HepG2 (cell line): ENCODE measurements around the gene RRAD. TPM values are rescaled to one million over a fixed set of nuclear protein-coding genes. Genes with fewer than 3 reads are reported as not detected.

ENCODE experiments used
- ATRX ChIP-seq: sonication (generic); formaldehyde crosslinking; IDR thresholded peaks from 2 replicates; pipeline ENCODE4 v1.4.0; 2020; ENCODE audit warnings: missing genetic modification reagents, borderline replicate concordance
- CENPX ChIP-seq: sonication (generic); formaldehyde crosslinking; IDR thresholded peaks from 2 replicates; pipeline ENCODE4 v1.9.0; 2021; ENCODE audit warnings: mild to moderate bottlenecking, missing genetic modification reagents, moderate library complexity
- ETV6 ChIP-seq: sonication (generic); formaldehyde crosslinking; conservative IDR thresholded peaks from 2 replicates; pipeline ENCODE4 v1.4.0; 2020; ENCODE audit warnings: missing genetic modification reagents
- KDM5B ChIP-seq: sonication (generic); formaldehyde crosslinking; IDR thresholded peaks from 2 replicates; pipeline ENCODE4 v1.4.0; 2020; ENCODE audit warnings: missing genetic modification reagents, mild to moderate bottlenecking, borderline replicate concordance
- KDM6A ChIP-seq: IDR thresholded peaks from 2 replicates; pipeline ENCODE4 v1.6.1; 2016; ENCODE audit warnings: low read depth
- NKX3-1 ChIP-seq: sonication (generic); formaldehyde crosslinking; IDR thresholded peaks from 2 replicates; pipeline ENCODE4 v1.5.0; 2020; ENCODE audit warnings: missing genetic modification reagents
- NR1H2 ChIP-seq: sonication (generic); formaldehyde crosslinking; IDR thresholded peaks from 2 replicates; pipeline ENCODE4 v1.8.1; 2022; ENCODE audit warnings: low read depth, missing genetic modification reagents, borderline replicate concordance
- PATZ1 ChIP-seq: sonication (generic); formaldehyde crosslinking; IDR thresholded peaks from 2 replicates; pipeline ENCODE4 v1.4.0; 2020; ENCODE audit warnings: missing genetic modification reagents
- PLRG1 ChIP-seq: fragments of 450-650 bp; conservative IDR thresholded peaks from 2 replicates; pipeline ENCODE4 v1.6.1; 2016
- POGZ ChIP-seq: sonication (generic); formaldehyde crosslinking; IDR thresholded peaks from 2 replicates; pipeline ENCODE4 v1.4.0; 2020; ENCODE audit warnings: mild to moderate bottlenecking, missing genetic modification reagents
- SRSF1 ChIP-seq: fragments of 200-400 bp; formaldehyde crosslinking; optimal IDR thresholded peaks from 2 replicates; pipeline ENCODE3; 2017; ENCODE audit warnings: mild to moderate bottlenecking, low read depth, low read length, moderate library complexity
- TFDP2 ChIP-seq: sonication (generic); formaldehyde crosslinking; IDR thresholded peaks from 2 replicates; pipeline ENCODE4 v1.4.0; 2020; ENCODE audit warnings: missing genetic modification reagents
- THAP8 ChIP-seq: sonication (generic); formaldehyde crosslinking; IDR thresholded peaks from 2 replicates; pipeline ENCODE4 v1.5.1; 2020; ENCODE audit warnings: missing genetic modification reagents, mild to moderate bottlenecking, borderline replicate concordance
- ZBTB46 ChIP-seq: sonication (generic); formaldehyde crosslinking; IDR thresholded peaks from 2 replicates; pipeline ENCODE4 v1.4.0; 2020; ENCODE audit warnings: mild to moderate bottlenecking, missing genetic modification reagents, borderline replicate concordance
- ZNF296 ChIP-seq: sonication (generic); formaldehyde crosslinking; conservative IDR thresholded peaks from 2 replicates; pipeline ENCODE4 v1.5.0; 2020; ENCODE audit warnings: mild to moderate bottlenecking, missing genetic modification reagents
- ZNF773 ChIP-seq: sonication (generic); formaldehyde crosslinking; IDR thresholded peaks from 2 replicates; pipeline ENCODE4 v1.4.0; 2020; ENCODE audit warnings: missing genetic modification reagents, borderline replicate concordance
- polyA plus RNA-seq, 8 experiments: library from polyadenylated mRNA; depleted of rRNA in 3 of 8; stranded (reverse) in 7 of 8; unstranded in 1 of 8; fragments of >200 nt; fragmentation: Illumina TruSeq in 4 of 8; extraction: Trizol in 4 of 8; gene quantifications; 2 replicates each; pipeline versions ENCODE4 v1.2.1 to v1.2.3, GENCODE V29; 2011 to 2016; ENCODE audit warnings: low read depth in 4 of 8, missing spikeins in 1 of 8, mixed read lengths in 1 of 8; ENCODE audit not compliant: insufficient read depth in 1 of 8
- total RNA-seq, 5 experiments: library from RNA; depleted of rRNA; stranded (reverse); fragments of >200 nt; fragmentation: Illumina TruSeq; extraction: Trizol; gene quantifications; 2 replicates each; pipeline ENCODE4 v1.2.3, GENCODE V29; 2016; ENCODE audit warnings: low read depth in 1 of 5
- TF ChIP-seq, protein P1 (sequence below): sonication (generic); formaldehyde crosslinking; IDR thresholded peaks from 2 replicates; pipeline ENCODE4 v1.5.0; 2020; ENCODE audit warnings: missing genetic modification reagents
- TF ChIP-seq, protein P2 (sequence below): sonication (generic); formaldehyde crosslinking; IDR thresholded peaks from 2 replicates; pipeline ENCODE4 v1.8.1; 2023; ENCODE audit warnings: mild to moderate bottlenecking, moderate library complexity, missing genetic modification reagents

RRAD gene
- total and polyA plus RNA-seq, 2 of the 13 experiments (the other 11 are each of a cell fraction or from before 2014, with no cell fraction given): 0.80 to 1.1 TPM

GRCh38 chr16:66880288-66881013, 44.9 kb downstream of the RRAD start, which contains the start of gene PDP2 (continued):
- TF ChIP-seq CENPX: no peak
- peak; percentile 93 for TF ChIP-seq NKX3-1 (CRISPR knock-in tag)
- peak; percentile 96 for TF ChIP-seq NR1H2 (CRISPR knock-in tag)
- TF ChIP-seq KDM6A (CRISPR knock-in tag): no peak
- peak; percentile 74 for TF ChIP-seq ZNF773 (CRISPR knock-in tag)
- peak; percentile 49 for TF ChIP-seq POGZ (CRISPR knock-in tag)
- no peak for TF ChIP-seq PLRG1
- peak; percentile 99 for TF ChIP-seq KDM5B (CRISPR knock-in tag)
- TF ChIP-seq PATZ1: peak; percentile 99
- TF ChIP-seq ATRX (CRISPR knock-in tag): no peak
- peak; percentile 91 for TF ChIP-seq SRSF1
- TF ChIP-seq, protein P1, sequence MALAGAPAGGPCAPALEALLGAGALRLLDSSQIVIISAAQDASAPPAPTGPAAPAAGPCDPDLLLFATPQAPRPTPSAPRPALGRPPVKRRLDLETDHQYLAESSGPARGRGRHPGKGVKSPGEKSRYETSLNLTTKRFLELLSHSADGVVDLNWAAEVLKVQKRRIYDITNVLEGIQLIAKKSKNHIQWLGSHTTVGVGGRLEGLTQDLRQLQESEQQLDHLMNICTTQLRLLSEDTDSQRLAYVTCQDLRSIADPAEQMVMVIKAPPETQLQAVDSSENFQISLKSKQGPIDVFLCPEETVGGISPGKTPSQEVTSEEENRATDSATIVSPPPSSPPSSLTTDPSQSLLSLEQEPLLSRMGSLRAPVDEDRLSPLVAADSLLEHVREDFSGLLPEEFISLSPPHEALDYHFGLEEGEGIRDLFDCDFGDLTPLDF (CRISPR knock-in tag): peak; percentile 96
- TF ChIP-seq ZBTB46: no peak
- TF ChIP-seq, protein P2, sequence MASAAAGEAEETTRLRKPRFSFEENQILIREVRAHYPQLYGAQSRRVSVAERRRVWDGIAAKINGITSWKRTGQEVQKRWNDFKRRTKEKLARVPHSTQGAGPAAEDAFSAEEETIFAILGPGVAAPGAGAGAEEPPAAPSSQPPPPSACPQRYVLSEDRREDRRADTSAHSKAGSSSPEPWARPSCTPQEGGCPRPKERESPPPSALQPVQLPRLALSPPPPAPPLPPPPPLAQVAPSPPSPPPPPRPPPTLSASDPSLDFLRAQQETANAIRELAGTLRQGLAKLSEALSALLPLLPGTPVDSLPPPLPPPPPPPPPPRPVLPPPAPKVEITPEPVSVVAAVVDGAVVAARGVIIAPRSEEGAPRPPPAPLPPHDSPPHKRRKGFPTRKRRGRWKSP (CRISPR knock-in tag): peak; percentile 90
- TF ChIP-seq THAP8 (CRISPR knock-in tag): peak; percentile 86
- TF ChIP-seq TFDP2 (CRISPR knock-in tag): peak; percentile 95
- TF ChIP-seq ETV6 (CRISPR knock-in tag): peak; percentile 87
- TF ChIP-seq ZNF296: peak; percentile 84
